A673 (cell line): Measurements from ENCODE around the gene MYT1. TPM values are rescaled to one million over a fixed set of nuclear protein-coding genes. Genes with fewer than 3 reads are reported as not detected.

Source experiments
- BruUV-seq: library from RNA; stranded (reverse); fragments of 400-500 nt; replicated peaks from 2 replicates; lab custom pipeline; 2021; lab: Mats Ljungman, UMichigan
- CTCF ChIA-PET: fragments of 300-600 bp; sonication (Branson Sonifier 250); formaldehyde crosslinking; loops from one replicate; lab custom pipeline; 2022; ENCODE audit warnings: antibody characterized with exemption; lab: Charles Lee
- POLR2A ChIA-PET: fragments of 300-600 bp; sonication (Branson Sonifier 250); formaldehyde crosslinking; loops from one replicate; lab custom pipeline; 2022; ENCODE audit warnings: antibody characterized with exemption; ENCODE audit not compliant: low non-redundant PET; lab: Charles Lee
- DNase-seq: peaks from one replicate; pipeline ENCODE4 v3.0.0-alpha.2; 2015; ENCODE audit warnings: low spot score
- H3K27ac ChIP-seq: fragments of 200-600 bp; sonication (generic); 2 replicates; pipeline ENCODE4 v1.5.1; 2016; ENCODE audit warnings: mixed run types, low read depth, mild to moderate bottlenecking, mixed read lengths, antibody characterized with exemption, low read length; ENCODE audit not compliant: poor library complexity, severe bottlenecking
- H3K27me3 ChIP-seq: fragments of 200-600 bp; sonication (generic); replicated peaks from 2 replicates; pipeline ENCODE4 v1.6.1; 2017; ENCODE audit warnings: mixed run types, low read depth, mild to moderate bottlenecking, mixed read lengths, antibody characterized with exemption, low read length; ENCODE audit not compliant: insufficient read depth, poor library complexity
- H3K36me3 ChIP-seq: fragments of 200-600 bp; sonication (generic); 2 replicates; pipeline ENCODE4 v1.6.1; 2016; ENCODE audit warnings: mixed run types, mild to moderate bottlenecking, mixed read lengths, antibody characterized with exemption, low read length; ENCODE audit not compliant: insufficient read depth, poor library complexity, severe bottlenecking
- H3K4me1 ChIP-seq: fragments of 200-600 bp; sonication (generic); 2 replicates; pipeline ENCODE4 v1.6.1; 2017; ENCODE audit warnings: mixed run types, mild to moderate bottlenecking, mixed read lengths, antibody characterized with exemption, low read length; ENCODE audit not compliant: insufficient read depth, poor library complexity, severe bottlenecking
- H3K4me3 ChIP-seq: fragments of 200-600 bp; sonication (generic); 2 replicates; pipeline ENCODE4 v1.5.1; 2016; ENCODE audit warnings: low read depth, mixed run types, mild to moderate bottlenecking, mixed read lengths, low read length; ENCODE audit not compliant: poor library complexity, severe bottlenecking
- H3K9me3 ChIP-seq: fragments of 200-600 bp; sonication (generic); 2 replicates; pipeline ENCODE4 v1.6.1; 2016; ENCODE audit warnings: mixed run types, low read depth, mild to moderate bottlenecking, mixed read lengths, antibody characterized with exemption, low read length; ENCODE audit not compliant: poor library complexity, severe bottlenecking
- EZH2 ChIP-seq: fragments of 200-600 bp; sonication (generic); IDR thresholded peaks from 2 replicates; pipeline ENCODE4 v1.6.1; 2017; ENCODE audit warnings: borderline replicate concordance, low read depth, mild to moderate bottlenecking, mixed read lengths, antibody characterized with exemption, low read length; ENCODE audit not compliant: poor library complexity, severe bottlenecking
- intact Hi-C: fragments of 100-400 bp; cut with micrococcal nuclease; formaldehyde crosslinking; loops from one replicate; pipeline ENCODE4 v1.10.0; 2022; ENCODE audit not compliant: unreplicated experiment
- total RNA-seq: library from RNA; stranded (reverse); gene quantifications from 2 replicates; pipeline ENCODE4 v1.2.3, GENCODE V29; 2021
- TF ChIP-seq, protein P1 (sequence below): fragments of 300-800, 200-600 bp; sonication (generic); conservative IDR thresholded peaks from 2 replicates; pipeline ENCODE4 v1.5.1; 2017; ENCODE audit warnings: low read depth, mild to moderate bottlenecking, antibody characterized with exemption, low read length, moderate library complexity, mixed read lengths

MYT1 gene
- total RNA-seq, 1 experiment from 2014 or later, result not detected

DNA sequence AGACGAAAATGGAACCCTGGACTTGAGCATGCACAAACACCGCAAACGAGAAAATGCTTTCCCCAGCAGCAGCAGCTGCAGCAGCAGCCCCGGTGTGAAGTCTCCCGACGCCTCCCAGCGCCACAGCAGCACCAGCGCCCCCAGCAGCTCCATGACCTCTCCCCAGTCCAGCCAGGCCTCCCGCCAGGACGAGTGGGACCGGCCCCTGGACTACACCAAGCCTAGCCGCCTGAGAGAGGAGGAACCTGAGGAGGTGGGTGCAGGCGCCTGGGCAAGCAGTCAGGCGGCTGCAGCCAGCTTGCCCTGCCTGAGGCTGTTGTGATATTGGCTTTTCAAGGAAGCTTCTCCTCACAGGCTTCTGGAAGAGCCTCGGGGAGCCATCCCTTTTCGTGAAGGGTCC lies 55.5 kb downstream of the MYT1 start:
- no peaks in the 10 kb centered on the region for H3K9me3 ChIP-seq
- no peak overlapping the region for H3K4me3 ChIP-seq
- no peaks in the 10 kb centered on the region for H3K27me3 ChIP-seq
- BruUV-seq, result no TSS peak
- CTCF ChIA-PET, result no interaction called here
- peaks cover 17% of the 10 kb centered on the region for H3K4me1 ChIP-seq
- H3K27ac ChIP-seq, result no peak overlapping the region
- intact Hi-C loops, result no loop called here
- no peak for TF ChIP-seq EZH2
- TF ChIP-seq, protein P1, sequence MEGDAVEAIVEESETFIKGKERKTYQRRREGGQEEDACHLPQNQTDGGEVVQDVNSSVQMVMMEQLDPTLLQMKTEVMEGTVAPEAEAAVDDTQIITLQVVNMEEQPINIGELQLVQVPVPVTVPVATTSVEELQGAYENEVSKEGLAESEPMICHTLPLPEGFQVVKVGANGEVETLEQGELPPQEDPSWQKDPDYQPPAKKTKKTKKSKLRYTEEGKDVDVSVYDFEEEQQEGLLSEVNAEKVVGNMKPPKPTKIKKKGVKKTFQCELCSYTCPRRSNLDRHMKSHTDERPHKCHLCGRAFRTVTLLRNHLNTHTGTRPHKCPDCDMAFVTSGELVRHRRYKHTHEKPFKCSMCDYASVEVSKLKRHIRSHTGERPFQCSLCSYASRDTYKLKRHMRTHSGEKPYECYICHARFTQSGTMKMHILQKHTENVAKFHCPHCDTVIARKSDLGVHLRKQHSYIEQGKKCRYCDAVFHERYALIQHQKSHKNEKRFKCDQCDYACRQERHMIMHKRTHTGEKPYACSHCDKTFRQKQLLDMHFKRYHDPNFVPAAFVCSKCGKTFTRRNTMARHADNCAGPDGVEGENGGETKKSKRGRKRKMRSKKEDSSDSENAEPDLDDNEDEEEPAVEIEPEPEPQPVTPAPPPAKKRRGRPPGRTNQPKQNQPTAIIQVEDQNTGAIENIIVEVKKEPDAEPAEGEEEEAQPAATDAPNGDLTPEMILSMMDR, result no peak
- DNase-seq, result no peak
- POLR2A ChIA-PET, result no interaction called here
- H3K36me3 ChIP-seq, result no peaks in the 10 kb centered on the region

DNA sequence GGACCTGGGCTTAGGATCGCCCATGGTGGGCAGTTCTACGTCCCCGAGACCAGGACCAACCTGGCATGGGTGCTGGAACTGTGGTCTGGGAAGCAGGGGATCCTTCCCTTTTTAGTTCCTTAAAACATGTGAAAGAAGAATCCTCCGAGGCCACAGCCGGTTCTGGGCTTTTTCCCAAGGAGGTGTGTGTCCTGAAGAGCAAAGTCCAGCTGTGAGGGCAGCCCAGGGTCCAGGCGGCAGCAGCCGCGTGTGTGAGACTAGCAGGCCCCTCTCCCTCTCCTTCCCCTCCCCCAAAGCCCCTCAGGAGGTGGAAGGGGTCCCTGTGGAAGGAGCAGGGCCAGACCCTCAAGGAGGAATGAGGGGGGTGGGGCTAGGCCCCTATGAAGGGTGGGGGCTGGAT lies 56.2 kb downstream of the MYT1 start:
- DNase-seq, result no peak
- BruUV-seq, result no TSS peak
- H3K9me3 ChIP-seq, result no peaks in the 10 kb centered on the region
- intact Hi-C loops, result no loop called here
- TF ChIP-seq, protein P1, result no peak
- TF ChIP-seq EZH2, result no peak
- no peaks in the 10 kb centered on the region for H3K27me3 ChIP-seq
- H3K27ac ChIP-seq, result no peak overlapping the region
- H3K4me1 ChIP-seq, result peaks cover 24% of the 10 kb centered on the region
- CTCF ChIA-PET, result no interaction called here
- no peaks in the 10 kb centered on the region for H3K36me3 ChIP-seq
- H3K4me3 ChIP-seq, result no peak overlapping the region
- POLR2A ChIA-PET, result no interaction called here

DNA sequence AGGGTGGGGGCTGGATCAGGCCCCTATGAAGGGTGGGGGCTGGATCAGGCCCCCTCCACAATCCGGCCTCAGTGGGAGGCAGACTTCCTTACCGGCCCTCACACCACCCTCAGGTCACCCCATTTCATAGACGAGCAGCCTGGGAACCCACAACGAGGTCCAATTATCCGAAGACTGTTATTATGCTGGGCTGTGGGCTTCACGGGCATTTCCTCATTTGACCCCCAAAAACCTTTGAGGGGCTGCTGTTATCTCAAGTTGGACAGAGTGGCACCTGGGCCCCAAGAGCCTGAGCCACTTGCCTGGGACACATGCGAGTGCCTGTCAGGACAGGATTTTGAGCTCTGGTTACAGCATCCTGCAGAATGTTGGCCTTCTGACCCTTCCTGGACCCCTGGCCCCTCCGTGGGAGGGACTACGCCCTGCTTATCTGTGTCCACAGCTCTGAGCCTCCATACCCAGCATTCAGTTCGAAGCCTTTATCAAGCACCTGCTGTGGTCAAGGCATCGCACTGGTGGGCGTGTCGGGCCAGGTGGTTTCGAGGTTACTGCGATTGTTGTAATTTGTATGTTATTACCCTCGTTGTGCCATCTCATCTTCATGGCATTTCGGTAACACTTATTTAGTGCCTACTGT lies 56.8 kb downstream of the MYT1 start:
- TF ChIP-seq, protein P1, result no peak
- TF ChIP-seq EZH2, result no peak
- POLR2A ChIA-PET, result no interaction called here
- CTCF ChIA-PET, result no interaction called here
- Histone ChIP-seq H3K9me3 (no peaks in the 10 kb centered on the region), H3K4me3 (no peak overlapping the region), H3K4me1 (peaks cover 25% of the 10 kb centered on the region), H3K27me3 (no peaks in the 10 kb centered on the region), H3K36me3 (no peaks in the 10 kb centered on the region), H3K27ac (no peak overlapping the region)
- BruUV-seq, result no TSS peak
- intact Hi-C loops, result no loop called here
- DNase-seq, result no peak
